ENCODE measurements around the gene STRA6. TPM values are rescaled to one million over a fixed set of nuclear protein-coding genes. Genes with fewer than 3 reads are reported as not detected.

Gene STRA6
- total RNA-seq, 2 experiments from 2014 or later = 0.25 to 0.28 TPM

DNA sequence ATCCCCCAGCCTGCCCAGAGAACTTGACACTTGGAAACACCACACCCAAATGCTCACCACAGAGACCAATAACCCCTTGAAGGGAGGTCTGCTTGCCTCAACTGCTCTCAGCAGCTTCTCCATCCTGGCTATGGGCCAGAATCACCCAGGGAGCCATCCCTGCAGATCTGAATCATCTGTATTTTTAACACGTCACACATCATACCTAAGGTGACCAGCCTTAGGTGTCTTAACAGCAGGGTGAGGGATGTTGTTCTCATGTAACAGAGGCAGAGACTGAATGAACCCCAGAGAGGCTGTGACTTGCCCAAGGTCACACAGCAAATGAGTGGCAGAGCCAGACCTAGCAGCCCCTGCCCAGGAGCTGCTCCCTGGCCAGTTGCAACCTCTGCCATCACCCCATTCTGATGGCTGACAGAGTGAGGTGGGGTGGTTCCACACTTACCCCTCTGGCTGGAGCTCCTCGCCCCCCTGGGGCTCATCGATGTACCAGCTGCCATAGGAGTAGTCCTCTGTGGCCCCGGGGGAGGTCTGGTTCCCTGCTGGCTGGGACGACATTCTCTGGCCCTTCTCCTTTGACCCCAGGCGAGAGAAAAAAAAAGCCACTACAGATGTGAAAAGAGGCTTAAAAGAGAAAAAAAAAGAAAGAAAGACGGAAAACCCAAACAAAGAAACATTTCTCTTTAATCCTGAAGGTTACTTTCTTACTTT is 722 bp downstream of the STRA6 start:
- no peak for DNase-seq
- H3K36me3 Mint-ChIP-seq = no peaks in the 10 kb centered on the region
- H3K27me3 Mint-ChIP-seq = no peaks in the 10 kb centered on the region
- H3K9me3 Mint-ChIP-seq = no peaks in the 10 kb centered on the region
- H3K4me3 Mint-ChIP-seq = no peak overlapping the region
- H3K4me1 Mint-ChIP-seq = no peaks in the 10 kb centered on the region
- H3K27ac Mint-ChIP-seq = no peak overlapping the region

DNA sequence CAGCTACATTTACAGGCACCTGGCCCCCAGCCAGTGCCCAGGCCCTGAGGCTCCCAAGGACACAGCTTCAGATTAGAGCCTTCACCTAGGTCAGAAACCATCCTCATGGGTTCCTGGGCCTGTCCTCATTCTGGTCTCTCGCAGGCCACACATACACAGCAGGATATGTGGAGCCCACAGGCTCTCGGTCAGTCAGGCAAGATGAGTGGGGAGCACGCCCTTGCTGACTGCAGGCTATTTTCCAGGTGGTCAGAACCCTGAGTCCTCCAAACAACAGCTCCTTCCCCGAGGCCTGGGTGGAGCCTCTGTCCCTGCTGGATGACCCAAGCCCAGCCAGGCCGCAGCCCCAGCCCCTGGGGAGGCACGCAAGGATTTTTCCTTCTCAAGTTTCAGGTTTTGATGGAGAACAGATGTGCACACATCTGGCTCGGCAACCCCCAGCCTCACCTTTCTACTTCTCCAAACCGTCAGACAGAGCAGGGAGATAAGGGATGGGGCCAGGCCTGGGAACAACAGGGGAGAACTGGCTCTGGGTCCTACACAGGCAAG is 1.6 kb downstream of the STRA6 start:
- no peak overlapping the region for H3K27ac Mint-ChIP-seq
- no peaks in the 10 kb centered on the region for H3K4me1 Mint-ChIP-seq
- DNase-seq = no peak
- H3K4me3 Mint-ChIP-seq = no peak overlapping the region
- no peaks in the 10 kb centered on the region for H3K36me3 Mint-ChIP-seq
- no peaks in the 10 kb centered on the region for H3K9me3 Mint-ChIP-seq
- H3K27me3 Mint-ChIP-seq = no peaks in the 10 kb centered on the region

DNA sequence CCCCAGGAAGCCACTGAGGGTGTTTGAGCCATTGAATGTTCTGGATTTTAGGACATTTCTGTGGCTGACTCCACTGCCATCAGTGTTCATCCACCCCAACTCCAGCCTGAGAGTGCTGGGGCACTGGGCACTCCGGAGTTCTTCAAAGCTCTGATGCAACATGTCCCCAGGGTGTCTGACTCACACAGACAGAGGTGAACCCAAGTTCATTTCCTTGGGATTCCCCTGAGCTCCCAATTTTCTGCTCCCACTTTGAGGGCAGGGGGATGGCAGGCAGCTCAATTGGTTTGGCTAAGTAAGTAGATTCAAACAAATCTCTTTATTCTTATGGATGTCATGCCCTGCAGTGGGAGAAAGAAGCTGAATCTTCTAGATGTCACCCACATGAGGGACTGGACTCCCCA is 2.2 kb downstream of the STRA6 start:
- no peak overlapping the region for H3K4me3 Mint-ChIP-seq
- H3K4me1 Mint-ChIP-seq = no peaks in the 10 kb centered on the region
- DNase-seq = no peak
- H3K27ac Mint-ChIP-seq = no peak overlapping the region
- H3K27me3 Mint-ChIP-seq = no peaks in the 10 kb centered on the region
- H3K36me3 Mint-ChIP-seq = no peaks in the 10 kb centered on the region
- H3K9me3 Mint-ChIP-seq = no peaks in the 10 kb centered on the region

DNA sequence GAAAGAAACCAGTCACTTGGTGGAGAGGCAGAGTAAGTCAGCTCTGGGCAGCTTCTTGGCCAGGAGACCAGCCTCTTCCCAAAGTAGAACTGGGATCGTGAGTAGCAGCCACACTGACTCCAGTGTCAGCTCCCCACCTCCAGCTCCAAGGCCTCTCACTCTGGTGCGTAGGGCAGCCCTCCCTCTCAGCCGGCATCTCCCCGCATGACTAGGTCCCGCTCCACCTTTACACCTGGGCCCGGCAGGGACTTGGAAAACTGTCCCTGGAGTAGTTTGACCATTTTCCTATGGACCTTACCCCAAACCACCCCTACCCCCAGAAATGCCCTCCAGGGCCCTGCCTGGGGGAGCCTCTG is 3.3 kb downstream of the STRA6 start:
- Mint-ChIP-seq H3K36me3 (no peaks in the 10 kb centered on the region), H3K27me3 (no peaks in the 10 kb centered on the region), H3K4me3 (no peak overlapping the region), H3K27ac (no peak overlapping the region), H3K4me1 (no peaks in the 10 kb centered on the region), H3K9me3 (no peaks in the 10 kb centered on the region)
- no peak for DNase-seq

DNA sequence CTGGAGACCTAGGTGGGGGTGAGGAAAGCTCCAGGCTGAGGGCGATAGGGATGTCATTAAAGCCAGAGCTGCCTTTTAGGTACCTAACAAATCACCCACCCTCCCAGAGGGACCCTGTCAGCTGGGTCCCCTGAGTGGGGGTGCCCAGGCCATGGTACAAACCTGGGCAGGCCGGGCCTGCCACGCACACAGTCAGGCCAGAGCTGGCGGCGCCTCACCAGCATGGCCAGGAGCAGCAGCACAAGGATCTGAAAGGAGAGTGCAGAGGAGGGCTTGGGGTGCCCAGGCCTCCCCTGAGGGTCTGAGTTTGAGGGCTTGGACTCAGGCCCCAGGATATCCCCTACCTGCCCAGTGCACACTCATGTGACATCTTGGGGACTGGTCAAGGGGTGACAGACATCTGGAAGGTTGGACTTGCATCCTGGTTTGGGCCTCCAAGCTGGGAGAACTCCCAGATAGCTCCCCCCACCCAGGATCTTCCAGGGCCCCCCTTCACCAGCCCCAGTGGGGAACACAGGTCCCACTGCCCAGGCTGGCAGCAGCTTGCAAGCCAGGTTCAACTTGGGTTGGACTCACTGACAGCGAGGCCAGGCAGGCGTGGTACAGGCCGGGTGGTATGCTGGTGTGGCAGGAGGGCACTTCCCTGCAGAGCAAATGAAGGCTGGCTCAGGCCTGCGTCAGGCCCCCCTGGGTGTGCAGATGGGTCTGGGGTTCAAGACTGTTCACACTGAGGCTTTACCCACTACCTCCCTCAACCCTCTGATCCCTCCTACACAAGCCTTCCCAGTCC is 5.2 kb downstream of the STRA6 start:
- no peak overlapping the region for H3K4me3 Mint-ChIP-seq
- no peaks in the 10 kb centered on the region for H3K9me3 Mint-ChIP-seq
- no peak overlapping the region for H3K27ac Mint-ChIP-seq
- H3K4me1 Mint-ChIP-seq = no peaks in the 10 kb centered on the region
- H3K27me3 Mint-ChIP-seq = no peaks in the 10 kb centered on the region
- H3K36me3 Mint-ChIP-seq = no peaks in the 10 kb centered on the region
- no peak for DNase-seq

DNA sequence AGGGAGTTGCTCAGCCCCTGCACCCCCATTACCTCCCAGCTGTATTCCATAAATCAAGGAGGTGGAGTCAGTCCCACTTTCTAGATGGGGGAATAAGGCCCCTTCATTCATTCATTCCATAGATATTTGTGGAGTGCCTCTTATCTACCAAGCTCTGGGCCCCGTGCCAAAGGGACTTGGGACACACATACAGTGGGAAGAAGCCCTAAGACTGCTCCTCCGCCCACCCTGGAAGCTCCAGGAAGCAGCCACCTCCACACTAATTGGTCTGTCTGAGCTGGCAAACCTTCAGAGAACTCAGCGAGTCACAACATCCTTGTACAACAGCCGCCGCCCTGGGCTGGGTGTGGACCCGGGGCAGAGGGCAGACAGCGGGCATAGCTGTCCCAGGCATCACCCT is 6.4 kb downstream of the STRA6 start:
- no peak overlapping the region for H3K27ac Mint-ChIP-seq
- no peaks in the 10 kb centered on the region for H3K4me1 Mint-ChIP-seq
- DNase-seq = no peak
- H3K36me3 Mint-ChIP-seq = no peaks in the 10 kb centered on the region
- H3K4me3 Mint-ChIP-seq = no peak overlapping the region
- H3K9me3 Mint-ChIP-seq = no peaks in the 10 kb centered on the region
- no peaks in the 10 kb centered on the region for H3K27me3 Mint-ChIP-seq

DNA sequence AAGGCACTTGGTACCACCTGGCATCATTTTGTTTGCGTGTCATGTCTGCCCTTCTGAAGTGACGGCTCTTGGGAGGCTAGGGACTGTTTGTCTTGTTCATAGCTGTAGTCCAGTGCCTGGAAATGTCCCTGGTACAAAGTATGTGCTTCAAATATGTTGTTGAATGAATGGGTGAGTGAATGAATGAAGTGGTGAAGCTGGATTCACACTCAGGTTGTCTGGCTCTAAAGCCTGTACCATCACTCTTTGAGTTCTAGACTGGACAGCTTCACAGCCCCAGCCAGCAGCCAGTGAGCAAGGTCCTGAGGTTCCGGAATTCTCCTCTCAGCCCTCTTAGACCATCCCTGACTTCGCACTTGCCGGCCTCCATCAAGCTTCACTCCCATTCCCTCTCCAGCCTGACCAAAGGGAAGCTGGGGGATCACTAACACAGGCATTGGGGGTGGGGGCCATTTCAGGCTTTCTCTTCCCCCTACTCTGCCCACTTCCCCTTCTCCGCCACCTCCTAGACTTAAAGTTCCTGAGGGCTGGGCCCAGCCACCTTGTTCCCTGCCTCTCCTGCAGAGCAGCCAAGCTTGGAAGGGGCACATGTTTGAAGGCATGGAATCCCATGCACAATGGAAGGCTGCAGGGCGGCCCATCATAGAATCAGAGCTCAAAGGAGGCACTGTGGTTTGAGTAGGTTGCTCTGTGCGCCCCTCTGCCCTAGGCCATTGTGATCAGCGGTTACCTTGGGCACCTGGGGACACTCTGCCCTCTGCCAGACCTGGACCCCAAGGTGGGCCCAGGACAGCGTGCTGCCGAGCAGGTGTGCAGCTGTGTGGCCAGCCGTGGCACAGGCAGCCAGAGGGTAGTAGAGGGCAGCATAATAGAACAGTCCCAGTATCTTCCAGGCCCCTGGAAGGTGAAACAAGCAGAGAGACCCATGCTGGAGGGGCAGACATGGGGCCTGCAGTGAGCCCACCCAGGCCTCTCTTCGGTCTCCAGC is 7.7 kb downstream of the STRA6 start:
- no peak overlapping the region for H3K4me3 Mint-ChIP-seq
- H3K27me3 Mint-ChIP-seq = no peaks in the 10 kb centered on the region

DNA sequence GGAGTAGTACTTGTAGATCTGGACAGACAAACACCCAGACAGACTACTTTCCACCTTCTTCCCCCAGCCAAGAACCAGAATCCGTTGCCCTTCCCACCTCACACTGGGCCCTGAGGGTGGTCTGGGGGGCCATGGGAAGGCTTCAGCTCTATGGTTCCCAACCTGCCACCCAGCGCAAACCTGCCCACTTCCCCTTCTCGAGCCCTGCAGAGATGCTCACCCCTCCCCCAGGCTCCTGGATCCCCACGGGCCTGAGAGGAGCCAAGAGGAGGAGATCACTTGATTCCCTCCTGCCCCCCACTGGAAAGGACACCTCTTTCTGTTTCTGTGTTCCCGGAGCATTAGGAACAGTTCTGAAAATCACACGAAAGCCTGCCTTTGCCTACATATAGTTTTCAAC is 8.7 kb downstream of the STRA6 start:
- H3K27me3 Mint-ChIP-seq = no peaks in the 10 kb centered on the region

More for the DNA sequence above, 7.7 kb downstream of the STRA6 start:
- no peaks in the 10 kb centered on the region for H3K9me3 Mint-ChIP-seq
- H3K27ac Mint-ChIP-seq = no peak overlapping the region
- DNase-seq = no peak
- no peaks in the 10 kb centered on the region for H3K36me3 Mint-ChIP-seq
- no peaks in the 10 kb centered on the region for H3K4me1 Mint-ChIP-seq

DNA sequence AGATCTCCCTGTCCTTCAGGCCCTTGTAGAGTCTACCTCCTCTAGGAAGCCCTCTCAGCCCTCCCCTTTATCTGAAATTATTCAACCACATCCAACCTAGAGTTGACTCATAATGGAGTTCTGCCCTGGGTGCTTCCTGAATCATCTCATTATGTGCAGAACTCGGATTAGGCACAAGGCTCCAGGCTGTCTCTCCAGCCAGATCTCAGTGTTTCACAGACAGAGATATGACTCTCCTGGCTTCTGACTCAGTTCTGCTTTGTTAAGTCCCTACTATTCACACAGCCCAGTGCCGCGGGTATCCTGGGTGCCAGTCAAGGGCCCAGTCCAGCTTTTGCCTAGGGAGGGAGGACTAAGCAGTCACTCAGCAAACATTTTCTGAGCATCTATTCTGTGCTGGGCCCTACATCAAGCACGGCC is 9.3 kb downstream of the STRA6 start:
- no peak overlapping the region for H3K4me3 Mint-ChIP-seq
- no peak for DNase-seq
- no peak overlapping the region for H3K27ac Mint-ChIP-seq
- no peaks in the 10 kb centered on the region for H3K9me3 Mint-ChIP-seq
- no peaks in the 10 kb centered on the region for H3K4me1 Mint-ChIP-seq
- no peaks in the 10 kb centered on the region for H3K27me3 Mint-ChIP-seq
- H3K36me3 Mint-ChIP-seq = no peaks in the 10 kb centered on the region

More for the DNA sequence above, 8.7 kb downstream of the STRA6 start:
- no peak for DNase-seq
- H3K36me3 Mint-ChIP-seq = no peaks in the 10 kb centered on the region
- H3K4me3 Mint-ChIP-seq = no peak overlapping the region
- no peaks in the 10 kb centered on the region for H3K4me1 Mint-ChIP-seq
- H3K27ac Mint-ChIP-seq = no peak overlapping the region
- H3K9me3 Mint-ChIP-seq = no peaks in the 10 kb centered on the region

DNA sequence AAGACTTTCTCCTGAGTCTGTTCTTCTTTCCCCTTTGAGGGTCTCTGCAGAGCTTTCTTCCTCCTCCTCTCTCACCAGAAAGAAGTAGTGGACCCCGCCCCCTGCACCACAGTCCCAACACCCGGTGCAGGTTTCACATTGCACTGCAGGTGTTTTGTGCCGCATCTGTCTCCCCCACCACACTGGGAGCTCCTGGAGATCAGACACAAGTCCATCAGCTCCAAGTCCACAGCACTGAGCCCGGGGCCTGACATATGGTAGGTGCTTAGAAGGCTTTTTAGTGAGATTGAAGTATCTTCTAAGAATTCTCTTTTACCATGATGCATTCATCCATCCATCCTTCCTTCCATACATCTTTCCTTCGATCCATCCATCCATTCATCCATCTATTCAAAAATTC is 9.8 kb downstream of the STRA6 start:
- Mint-ChIP-seq H3K4me3 (no peak overlapping the region), H3K9me3 (no peaks in the 10 kb centered on the region), H3K27ac (no peak overlapping the region), H3K27me3 (no peaks in the 10 kb centered on the region), H3K4me1 (no peaks in the 10 kb centered on the region), H3K36me3 (no peaks in the 10 kb centered on the region)
- DNase-seq = no peak

DNA sequence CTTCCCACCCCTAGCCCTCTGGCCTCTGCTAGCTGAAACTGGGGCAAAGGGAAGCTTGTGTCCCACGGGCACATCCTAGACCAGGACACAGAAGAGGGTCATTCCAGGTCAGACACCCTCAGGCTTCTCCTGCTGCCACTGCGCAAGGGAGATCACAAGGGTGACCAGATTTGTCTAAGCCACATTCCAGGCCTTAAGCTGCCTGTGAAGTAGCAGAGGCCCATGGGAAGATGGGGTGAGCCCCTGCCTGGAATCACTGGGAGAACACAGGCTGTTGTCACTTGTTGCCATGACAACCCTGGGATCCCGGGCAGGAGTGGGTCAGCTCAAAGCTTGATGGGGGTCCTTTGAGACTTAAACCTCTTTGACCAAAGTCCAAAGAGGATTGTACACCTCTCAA is 10.8 kb downstream of the STRA6 start:
- no peak for DNase-seq
- H3K27me3 Mint-ChIP-seq = no peaks in the 10 kb centered on the region
- no peaks in the 10 kb centered on the region for H3K4me1 Mint-ChIP-seq
- H3K4me3 Mint-ChIP-seq = no peak overlapping the region
- H3K27ac Mint-ChIP-seq = no peak overlapping the region
- no peaks in the 10 kb centered on the region for H3K36me3 Mint-ChIP-seq
- H3K9me3 Mint-ChIP-seq = no peaks in the 10 kb centered on the region

DNA sequence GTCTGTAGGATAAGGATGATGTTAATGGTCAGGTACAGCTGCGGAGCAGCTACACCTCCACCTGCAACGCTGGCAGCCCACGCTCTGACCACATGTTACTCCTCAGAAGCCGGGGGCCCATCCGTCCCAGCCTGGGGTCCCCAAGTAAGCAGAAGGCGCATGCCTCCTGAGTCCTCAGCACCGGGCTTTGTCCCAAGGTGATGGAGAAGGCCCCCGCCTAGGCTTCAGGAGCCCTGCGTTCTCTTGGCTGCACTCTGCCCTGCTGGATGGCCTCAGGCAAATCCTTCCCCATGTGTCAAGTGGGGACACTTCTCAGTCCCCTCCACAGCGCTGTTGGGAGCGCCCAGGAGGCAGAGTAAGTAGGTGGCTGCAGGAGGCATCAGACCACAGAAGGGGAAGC is 14.4 kb downstream of the STRA6 start:
- no peak overlapping the region for H3K4me3 Mint-ChIP-seq
- no peaks in the 10 kb centered on the region for H3K9me3 Mint-ChIP-seq
- no peak overlapping the region for H3K27ac Mint-ChIP-seq
- no peaks in the 10 kb centered on the region for H3K36me3 Mint-ChIP-seq
- H3K27me3 Mint-ChIP-seq = no peaks in the 10 kb centered on the region
- H3K4me1 Mint-ChIP-seq = no peaks in the 10 kb centered on the region
- no peak for DNase-seq

DNA sequence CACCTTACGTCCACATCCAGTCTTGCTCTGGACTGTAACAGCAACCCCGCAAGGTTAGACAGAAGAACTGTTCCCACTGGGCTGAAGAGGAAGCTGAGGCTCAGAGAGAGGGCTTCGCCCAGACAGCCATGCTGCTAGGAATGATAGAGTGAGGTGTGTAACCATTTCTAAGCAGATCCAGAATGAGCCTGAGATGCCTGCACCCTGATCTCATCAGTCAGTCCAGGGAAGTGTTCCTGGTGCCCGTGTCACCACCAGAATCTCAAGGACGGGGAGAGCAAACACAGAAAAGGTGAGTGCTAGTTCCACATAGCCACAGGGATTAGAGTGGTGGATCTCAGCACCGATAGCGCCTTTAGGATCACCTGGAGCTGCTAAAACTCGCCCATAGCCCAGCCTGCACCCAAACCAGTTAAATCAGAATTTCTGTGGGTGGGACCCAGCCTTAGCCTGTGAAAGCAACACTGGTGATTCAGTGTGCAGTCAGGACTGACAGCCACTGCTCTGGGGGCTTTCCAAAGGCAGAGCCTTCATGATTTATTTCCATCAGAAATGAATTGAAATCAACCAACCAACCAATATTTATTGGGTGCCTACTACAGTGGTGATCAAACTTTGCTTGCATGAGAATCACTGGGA is 16.8 kb downstream of the STRA6 start:
- Mint-ChIP-seq H3K36me3 (no peaks in the 10 kb centered on the region), H3K4me3 (no peak overlapping the region), H3K27ac (no peak overlapping the region), H3K4me1 (no peaks in the 10 kb centered on the region), H3K27me3 (no peaks in the 10 kb centered on the region), H3K9me3 (no peaks in the 10 kb centered on the region)
- DNase-seq = no peak

DNA sequence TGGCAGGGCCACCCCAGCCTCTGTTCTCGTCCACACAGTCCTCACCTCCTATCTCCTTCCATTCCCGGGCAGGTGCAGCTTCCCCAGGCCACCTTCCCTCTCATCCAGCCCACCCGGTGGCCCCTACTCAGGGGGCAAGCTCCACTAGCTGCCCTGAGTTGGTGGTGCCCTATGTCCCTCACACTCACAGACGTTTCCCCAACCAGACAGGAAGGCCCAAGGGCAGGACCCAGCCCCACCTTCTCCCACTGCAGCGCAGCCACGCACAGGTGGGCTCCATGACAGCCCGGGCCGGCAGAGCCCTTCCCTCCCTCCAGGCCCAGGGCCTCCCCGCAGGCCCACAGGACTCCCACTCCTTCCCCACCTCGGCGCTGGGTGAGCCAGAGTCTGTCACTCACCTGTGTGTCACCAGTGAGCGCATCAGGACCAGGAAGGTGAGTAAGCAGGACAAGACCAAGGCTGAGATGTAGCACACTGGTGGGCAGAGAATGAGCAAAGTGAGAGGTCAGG is 17.9 kb downstream of the STRA6 start:
- Mint-ChIP-seq H3K27ac (no peak overlapping the region), H3K27me3 (no peaks in the 10 kb centered on the region), H3K4me1 (no peaks in the 10 kb centered on the region), H3K4me3 (no peak overlapping the region), H3K9me3 (no peaks in the 10 kb centered on the region), H3K36me3 (no peaks in the 10 kb centered on the region)
- no peak for DNase-seq

All from activated naive CD8-positive, alpha-beta T cell treated with anti-CD3 and anti-CD28 coated beads for 36 hours (primary cell).